MCF 10A (cell line): ENCODE measurements around the gene MAD1L1. TPM values are rescaled to one million over a fixed set of nuclear protein-coding genes. Genes with fewer than 3 reads are reported as not detected.

Source experiments
- BruUV-seq: library from RNA; stranded (reverse); fragments of 400-500 nt; replicated peaks from 2 replicates; lab custom pipeline; 2021; lab: Mats Ljungman, UMichigan
- CTCF ChIA-PET: fragments of 300-600 bp; sonication (Branson Sonifier 250); formaldehyde crosslinking; extraction: SDS; loops from one replicate; lab custom pipeline; 2021; ENCODE audit warnings: antibody characterized with exemption, inconsistent platforms; lab: Yijun Ruan, JAX
- POLR2A ChIA-PET: fragments of 300-600, 350-650 bp; sonication (Branson Sonifier 250); formaldehyde crosslinking; extraction: SDS; loops from one replicate; lab custom pipeline; 2020; ENCODE audit warnings: antibody characterized with exemption, inconsistent platforms; lab: Yijun Ruan, JAX
- DNase-seq: peaks from one replicate; pipeline ENCODE4 v3.0.0-alpha.2; 2018; ENCODE audit not compliant: unreplicated experiment
- H3K27ac Mint-ChIP-seq: one replicate; pipeline ENCODE4 v1.8.0; 2022; ENCODE audit warnings: mild to moderate bottlenecking, low read depth, mixed read lengths; ENCODE audit not compliant: unreplicated experiment
- H3K27me3 Mint-ChIP-seq: one replicate; pipeline ENCODE4 v1.8.0; 2022; ENCODE audit warnings: mixed read lengths; ENCODE audit not compliant: insufficient read depth, unreplicated experiment
- H3K36me3 Mint-ChIP-seq: one replicate; pipeline ENCODE4 v1.8.0; 2022; ENCODE audit warnings: mild to moderate bottlenecking, moderate library complexity, mixed read lengths; ENCODE audit not compliant: insufficient read depth, unreplicated experiment
- H3K4me1 Mint-ChIP-seq: one replicate; pipeline ENCODE4 v1.8.0; 2022; ENCODE audit warnings: mixed read lengths; ENCODE audit not compliant: insufficient read depth, unreplicated experiment
- H3K4me3 Mint-ChIP-seq: one replicate; pipeline ENCODE4 v1.8.0; 2022; ENCODE audit warnings: mild to moderate bottlenecking, moderate library complexity, mixed read lengths; ENCODE audit not compliant: unreplicated experiment
- H3K9me3 Mint-ChIP-seq: one replicate; pipeline ENCODE4 v1.8.0; 2022; ENCODE audit warnings: mixed read lengths; ENCODE audit not compliant: unreplicated experiment
- intact Hi-C: fragments of 100-400 bp; cut with micrococcal nuclease; formaldehyde crosslinking; loops from 2 replicates; pipeline ENCODE4 v1.14.1; 2022
- total RNA-seq: library from RNA; stranded (reverse); gene quantifications from 2 replicates; pipeline ENCODE4 v1.2.3, GENCODE V29; 2022
- TF ChIP-seq, protein P1 (sequence below): fragments of 200-600 bp; IDR thresholded peaks from one replicate; pipeline ENCODE4 v1.8.0; 2022; ENCODE audit warnings: antibody characterized with exemption, mild to moderate bottlenecking; ENCODE audit not compliant: unreplicated experiment

MAD1L1 gene
- total RNA-seq, 1 experiment from 2014 or later = 25.2 TPM

DNA sequence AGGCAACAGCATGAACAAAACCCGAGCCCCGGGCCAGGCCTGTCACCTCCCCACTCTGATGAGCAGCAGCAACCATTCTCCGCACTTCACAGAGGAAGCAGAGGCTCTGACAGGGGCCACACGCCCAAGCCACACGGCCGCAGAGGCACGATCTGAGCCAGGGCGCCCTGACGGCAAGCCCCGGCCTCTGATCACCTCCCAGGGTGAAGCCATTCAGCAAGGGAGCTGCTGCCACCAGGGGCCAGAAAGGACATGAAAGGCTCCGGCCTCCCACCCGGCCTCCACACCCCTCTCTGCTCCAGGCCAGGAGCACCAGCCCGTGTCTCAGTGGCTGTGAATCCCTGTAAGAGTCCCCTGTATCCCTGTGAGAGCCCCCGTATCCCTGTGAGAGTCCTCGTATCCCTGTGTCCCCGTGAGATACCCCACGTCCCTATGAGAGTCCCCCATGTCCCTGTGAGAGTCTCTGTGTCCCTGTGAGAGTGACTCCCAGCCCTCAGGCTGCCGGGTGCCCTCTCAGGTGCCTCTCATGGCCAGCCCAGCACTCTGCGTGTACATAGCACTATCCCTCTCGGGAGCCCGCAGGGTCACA lies 187.8 kb downstream of the MAD1L1 start:
- intact Hi-C loops = no loop called here
- no TSS peak for BruUV-seq
- Mint-ChIP-seq H3K27me3 (no peaks in the 10 kb centered on the region), H3K9me3 (no peaks in the 10 kb centered on the region), H3K27ac (no peak overlapping the region), H3K4me1 (no peaks in the 10 kb centered on the region), H3K4me3 (no peak overlapping the region), H3K36me3 (peaks cover 17% of the 10 kb centered on the region)
- ChIA-PET CTCF (interaction anchor here (0.7 kb wide), 1 partner anchor 303 kb away, joined by 3 read pairs; no protein-coding TSS in a partner anchor), POLR2A (no interaction called here)
- TF ChIP-seq, protein P1, sequence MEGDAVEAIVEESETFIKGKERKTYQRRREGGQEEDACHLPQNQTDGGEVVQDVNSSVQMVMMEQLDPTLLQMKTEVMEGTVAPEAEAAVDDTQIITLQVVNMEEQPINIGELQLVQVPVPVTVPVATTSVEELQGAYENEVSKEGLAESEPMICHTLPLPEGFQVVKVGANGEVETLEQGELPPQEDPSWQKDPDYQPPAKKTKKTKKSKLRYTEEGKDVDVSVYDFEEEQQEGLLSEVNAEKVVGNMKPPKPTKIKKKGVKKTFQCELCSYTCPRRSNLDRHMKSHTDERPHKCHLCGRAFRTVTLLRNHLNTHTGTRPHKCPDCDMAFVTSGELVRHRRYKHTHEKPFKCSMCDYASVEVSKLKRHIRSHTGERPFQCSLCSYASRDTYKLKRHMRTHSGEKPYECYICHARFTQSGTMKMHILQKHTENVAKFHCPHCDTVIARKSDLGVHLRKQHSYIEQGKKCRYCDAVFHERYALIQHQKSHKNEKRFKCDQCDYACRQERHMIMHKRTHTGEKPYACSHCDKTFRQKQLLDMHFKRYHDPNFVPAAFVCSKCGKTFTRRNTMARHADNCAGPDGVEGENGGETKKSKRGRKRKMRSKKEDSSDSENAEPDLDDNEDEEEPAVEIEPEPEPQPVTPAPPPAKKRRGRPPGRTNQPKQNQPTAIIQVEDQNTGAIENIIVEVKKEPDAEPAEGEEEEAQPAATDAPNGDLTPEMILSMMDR = no peak
- no peak for DNase-seq

- Mint-ChIP-seq H3K27me3 (no peaks in the 10 kb centered on the region), H3K4me3 (no peak overlapping the region), H3K36me3 (peaks cover 17% of the 10 kb centered on the region), H3K27ac (no peak overlapping the region), H3K4me1 (no peaks in the 10 kb centered on the region), H3K9me3 (no peaks in the 10 kb centered on the region)
- DNase-seq = no peak
- ChIA-PET POLR2A (no interaction called here), CTCF (interaction anchor here (0.7 kb wide), 1 partner anchor 303 kb away, joined by 3 read pairs; no protein-coding TSS in a partner anchor)
- intact Hi-C loops = no loop called here
- TF ChIP-seq, protein P1 = no peak
- BruUV-seq = no TSS peak
Observed at GRCh38 chr7:2044311-2044882, 188.3 kb downstream of the MAD1L1 start.

DNA sequence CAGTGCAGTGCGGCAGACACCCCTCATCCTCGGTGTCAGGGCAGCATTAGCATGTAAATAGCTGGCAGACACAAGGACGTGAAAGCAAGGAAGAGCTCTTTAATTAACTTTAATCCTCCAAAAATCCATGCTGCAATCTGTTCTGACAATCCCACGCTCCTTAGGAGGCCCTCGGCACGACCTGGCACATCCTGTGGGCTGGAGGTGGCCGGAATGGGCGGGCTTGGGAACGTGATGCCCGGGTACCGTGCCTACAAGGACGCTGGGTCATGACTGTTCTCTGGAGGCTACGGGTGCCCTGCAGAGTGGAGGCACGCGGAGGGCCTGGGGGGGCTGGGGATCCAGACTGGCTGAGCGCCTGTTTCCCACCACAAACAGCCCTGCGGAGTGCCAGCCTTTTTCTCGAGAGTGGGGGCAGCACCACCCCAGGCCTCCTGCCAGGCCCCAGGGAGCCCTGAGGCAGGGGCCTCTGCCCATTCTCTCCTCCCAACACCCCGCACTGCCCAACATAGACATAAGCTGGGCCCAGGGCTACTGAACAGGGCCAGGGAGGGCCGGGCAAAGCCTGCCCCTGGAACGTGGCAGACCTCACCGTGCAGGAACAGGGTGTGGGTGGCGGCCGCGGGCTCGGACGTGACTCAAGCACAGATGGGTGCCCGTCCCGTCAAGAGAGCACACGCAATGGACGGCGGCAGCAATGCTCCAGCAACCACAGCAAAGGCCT lies 189.3 kb downstream of the MAD1L1 start:
- no TSS peak for BruUV-seq
- Mint-ChIP-seq H3K4me1 (no peaks in the 10 kb centered on the region), H3K9me3 (no peaks in the 10 kb centered on the region), H3K27ac (no peak overlapping the region), H3K27me3 (no peaks in the 10 kb centered on the region), H3K4me3 (no peak overlapping the region), H3K36me3 (peaks cover 17% of the 10 kb centered on the region)
- no peak for DNase-seq
- ChIA-PET POLR2A (no interaction called here), CTCF (no interaction called here)
- TF ChIP-seq, protein P1 = no peak
- intact Hi-C loops = no loop called here

- BruUV-seq = no TSS peak
- Mint-ChIP-seq H3K27ac (no peak overlapping the region), H3K4me1 (no peaks in the 10 kb centered on the region), H3K36me3 (peaks cover 17% of the 10 kb centered on the region), H3K4me3 (no peak overlapping the region), H3K9me3 (no peaks in the 10 kb centered on the region), H3K27me3 (no peaks in the 10 kb centered on the region)
- TF ChIP-seq, protein P1 = no peak
- POLR2A ChIA-PET = no interaction called here
- DNase-seq = no peak
- intact Hi-C loops = no loop called here
- CTCF ChIA-PET = no interaction called here
Observed at GRCh38 chr7:2042650-2043049, 190.1 kb downstream of the MAD1L1 start.
